Astrocyte of the cerebellum (primary cell): Measurements from ENCODE around the gene AMOTL1.

Source experiments
- DNase-seq: peaks from one replicate; pipeline ENCODE4 v3.0.0-alpha.2; 2011; ENCODE audit warnings: low read depth
- H3K4me3 ChIP-seq: 2 replicates; pipeline ENCODE4 v1.5.1; 2011; ENCODE audit warnings: mild to moderate bottlenecking, low read depth, low read length, moderate library complexity
- CTCF ChIP-seq: IDR thresholded peaks from 2 replicates; pipeline ENCODE4 v1.5.1; 2012; ENCODE audit warnings: low read length, low read depth, moderate library complexity, mild to moderate bottlenecking; ENCODE audit errors: missing control alignments
- in situ Hi-C: cut with HindIII; loops from 2 replicates; pipeline ENCODE4 v1.10.0; 2017; ENCODE audit warnings: low sequenced_read_pairs

Gene AMOTL1

DNA sequence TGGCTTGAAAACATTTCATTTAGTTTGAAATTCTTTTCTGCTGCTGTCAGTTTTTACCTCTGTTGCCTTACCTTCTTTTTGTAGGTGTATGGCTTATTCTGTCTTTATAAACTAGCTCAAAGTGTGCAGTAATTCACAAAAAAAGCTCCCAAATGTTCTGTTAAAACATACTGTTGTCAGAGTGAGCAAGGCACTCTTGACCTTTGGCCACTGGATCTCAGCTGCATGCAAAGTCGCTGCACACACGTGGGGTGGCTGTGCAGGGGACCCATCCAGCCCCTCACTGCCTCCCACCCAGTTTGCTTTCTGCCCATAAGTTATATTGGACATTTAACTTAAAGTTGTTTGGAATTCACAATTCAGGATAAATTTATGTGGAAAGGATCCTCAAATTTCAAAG lies 92.2 kb downstream of the AMOTL1 start:
- no peak overlapping the region for H3K4me3 ChIP-seq
- no peak for TF ChIP-seq CTCF
- in situ Hi-C loops, result no loop called here
- no peak for DNase-seq

DNA sequence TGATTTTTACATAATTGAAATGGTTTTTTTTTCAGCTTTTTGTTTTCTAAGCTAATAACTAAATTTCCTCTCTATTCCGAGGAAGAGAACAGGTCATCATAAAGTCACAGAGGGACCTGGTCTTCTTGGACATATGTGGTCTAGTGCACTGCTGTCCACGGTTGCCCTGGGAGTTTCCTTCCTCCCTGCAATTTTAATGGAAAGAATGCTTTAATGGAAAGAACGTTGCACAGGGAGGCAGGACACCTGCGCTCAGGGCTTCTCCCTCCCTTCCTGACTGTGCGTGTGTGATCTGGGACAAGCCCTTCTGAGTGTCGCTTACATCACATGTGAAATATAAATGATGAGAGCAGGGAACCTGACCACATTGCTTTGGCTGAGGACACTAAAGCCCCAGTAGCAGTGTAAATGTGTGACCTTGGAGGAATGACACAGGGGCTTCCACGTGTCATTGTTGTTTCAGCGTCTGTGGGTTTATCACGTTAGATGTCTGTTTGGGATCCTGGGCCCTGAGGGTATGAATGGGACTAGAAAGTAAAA lies 93.2 kb downstream of the AMOTL1 start:
- no peak for DNase-seq
- H3K4me3 ChIP-seq, result no peak overlapping the region
- no peak for TF ChIP-seq CTCF
- in situ Hi-C loops, result no loop called here

DNA sequence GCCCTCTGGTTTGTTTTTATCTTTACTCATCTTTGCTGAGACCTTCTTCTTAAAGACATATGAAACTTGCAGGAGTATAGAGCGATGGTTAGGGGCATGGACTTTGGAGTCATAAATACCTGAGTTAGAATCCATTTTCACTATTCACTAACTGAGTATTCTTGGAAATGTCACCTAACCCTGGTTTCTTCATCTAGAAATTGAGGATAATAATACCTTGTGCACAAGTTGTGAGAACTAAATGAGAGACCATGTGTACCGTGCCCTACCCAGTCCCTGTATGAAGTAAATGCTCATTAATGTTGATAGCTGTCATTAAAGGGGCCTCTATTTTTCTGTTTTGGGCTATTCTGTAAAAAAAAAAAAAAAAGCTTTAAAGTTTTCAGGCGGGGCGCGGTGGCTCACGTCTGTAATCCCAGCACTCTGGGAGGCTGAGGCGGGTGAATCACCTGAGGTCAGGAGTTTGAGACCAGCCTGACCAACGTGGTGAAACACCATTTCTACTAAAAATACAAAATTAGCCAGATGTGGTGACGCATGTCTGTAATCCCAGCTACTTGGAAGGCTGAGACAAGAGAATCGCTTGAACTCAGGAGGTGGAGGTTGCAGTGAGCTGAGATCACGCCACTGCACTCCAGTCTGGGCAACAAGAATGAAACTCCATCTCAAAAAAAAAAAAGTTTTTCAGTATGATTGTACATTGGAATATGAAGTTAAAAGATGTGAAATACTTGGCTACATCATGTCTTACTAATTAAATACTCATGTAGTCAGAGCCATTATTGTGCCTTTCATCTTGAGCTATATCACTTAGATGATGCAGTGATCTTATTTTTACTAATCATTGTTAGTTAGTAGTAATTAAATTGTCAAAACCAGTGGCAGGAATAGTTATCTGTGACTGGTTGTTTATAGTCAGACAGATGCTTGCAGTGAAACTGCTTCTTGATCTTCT lies 95.0 kb downstream of the AMOTL1 start:
- no peak overlapping the region for H3K4me3 ChIP-seq
- no peak for DNase-seq
- no peak for TF ChIP-seq CTCF
- in situ Hi-C loops, result no loop called here

DNA sequence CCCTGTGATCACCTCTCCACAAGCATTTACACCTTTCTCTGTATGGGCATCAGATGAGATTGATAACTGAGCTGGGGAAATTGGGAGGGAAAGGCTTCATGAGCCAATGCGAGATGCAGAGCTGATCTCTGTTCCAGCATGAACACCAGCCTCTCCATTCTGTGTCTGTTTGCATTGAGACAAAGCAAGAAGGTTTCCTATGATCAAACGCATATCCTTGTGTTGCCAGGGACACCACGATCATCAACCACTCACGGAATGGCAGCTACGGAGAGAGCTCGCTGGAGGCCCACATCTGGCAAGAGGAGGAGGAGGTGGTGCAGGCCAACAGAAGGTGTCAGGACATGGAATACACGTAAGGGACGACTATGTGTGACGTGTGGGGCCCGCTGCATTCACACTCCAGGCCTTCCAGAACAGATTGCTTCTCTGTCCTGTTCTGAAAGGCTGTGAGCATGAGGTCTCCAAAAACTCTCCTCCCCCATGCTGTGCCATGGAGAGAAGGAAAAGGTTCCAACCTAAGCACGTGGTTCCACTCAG lies 96.4 kb downstream of the AMOTL1 start:
- in situ Hi-C loops, result no loop called here
- no peak for TF ChIP-seq CTCF
- no peak for DNase-seq
- no peak overlapping the region for H3K4me3 ChIP-seq

DNA sequence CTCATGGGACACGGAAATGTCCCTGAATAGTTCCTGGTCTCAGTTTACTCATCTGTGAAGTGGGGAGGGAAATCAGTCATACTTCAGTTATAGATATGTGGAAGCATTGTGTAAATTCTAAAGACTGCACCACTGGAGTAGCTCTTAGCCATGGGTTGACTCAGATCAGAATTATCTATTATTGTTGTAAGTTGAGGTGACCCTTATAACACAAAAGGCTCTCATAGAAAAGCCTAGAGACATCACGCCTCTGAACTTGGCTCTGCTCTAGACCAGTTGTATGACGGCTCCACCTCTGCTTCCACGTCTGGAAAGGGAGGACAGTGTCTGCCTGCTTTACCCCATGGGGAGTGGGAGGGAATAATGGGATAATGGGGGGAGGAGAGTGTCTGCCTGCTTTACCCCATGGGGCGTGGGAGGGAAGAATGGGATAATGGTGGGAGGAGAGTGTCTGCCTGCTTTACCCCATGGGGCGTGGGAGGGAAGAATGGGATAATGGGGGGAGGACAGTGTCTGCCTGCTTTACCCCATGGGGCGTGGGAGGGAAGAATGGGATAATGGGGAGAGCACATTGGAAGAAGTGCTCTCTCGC lies 98.2 kb downstream of the AMOTL1 start:
- TF ChIP-seq CTCF, result no peak
- in situ Hi-C loops, result no loop called here
- DNase-seq, result no peak
- H3K4me3 ChIP-seq, result no peak overlapping the region

- H3K4me3 ChIP-seq, result no peak overlapping the region
- no peak for DNase-seq
- in situ Hi-C loops, result no loop called here
- TF ChIP-seq CTCF, result no peak
Measured at GRCh38 chr11:94866936-94867795, 99.0 kb downstream of the AMOTL1 start.
